ENCODE results near the gene DNAH3. TPM values are rescaled to one million over a fixed set of nuclear protein-coding genes. Genes with fewer than 3 reads are reported as not detected.

Gene DNAH3
- total RNA-seq, 1 experiment from 2014 or later, result 0.21 TPM

GRCh38 chr16:20883554-20884239, 266.9 kb downstream of the DNAH3 start:
- TF ChIP-seq, protein P1, sequence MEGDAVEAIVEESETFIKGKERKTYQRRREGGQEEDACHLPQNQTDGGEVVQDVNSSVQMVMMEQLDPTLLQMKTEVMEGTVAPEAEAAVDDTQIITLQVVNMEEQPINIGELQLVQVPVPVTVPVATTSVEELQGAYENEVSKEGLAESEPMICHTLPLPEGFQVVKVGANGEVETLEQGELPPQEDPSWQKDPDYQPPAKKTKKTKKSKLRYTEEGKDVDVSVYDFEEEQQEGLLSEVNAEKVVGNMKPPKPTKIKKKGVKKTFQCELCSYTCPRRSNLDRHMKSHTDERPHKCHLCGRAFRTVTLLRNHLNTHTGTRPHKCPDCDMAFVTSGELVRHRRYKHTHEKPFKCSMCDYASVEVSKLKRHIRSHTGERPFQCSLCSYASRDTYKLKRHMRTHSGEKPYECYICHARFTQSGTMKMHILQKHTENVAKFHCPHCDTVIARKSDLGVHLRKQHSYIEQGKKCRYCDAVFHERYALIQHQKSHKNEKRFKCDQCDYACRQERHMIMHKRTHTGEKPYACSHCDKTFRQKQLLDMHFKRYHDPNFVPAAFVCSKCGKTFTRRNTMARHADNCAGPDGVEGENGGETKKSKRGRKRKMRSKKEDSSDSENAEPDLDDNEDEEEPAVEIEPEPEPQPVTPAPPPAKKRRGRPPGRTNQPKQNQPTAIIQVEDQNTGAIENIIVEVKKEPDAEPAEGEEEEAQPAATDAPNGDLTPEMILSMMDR (IDR thresholded peaks at IDR 0.05; ENCODE audit: unreplicated experiment), result no peak
- intact Hi-C loops (cut with micrococcal nuclease; ENCODE audit: unreplicated experiment), result no loop called here
- Mint-ChIP-seq H3K27me3 (ENCODE audit: unreplicated experiment) (no peaks in the 10 kb centered on the region), H3K4me3 (ENCODE audit: low read depth, unreplicated experiment) (no peak overlapping the region), H3K4me1 (ENCODE audit: low read depth, unreplicated experiment) (peaks cover 68% of the 10 kb centered on the region), H3K27ac (ENCODE audit: unreplicated experiment) (peak overlapping the region; percentile 4), H3K9me3 (ENCODE audit: low read depth, unreplicated experiment) (no peaks in the 10 kb centered on the region), H3K36me3 (ENCODE audit: insufficient read depth, unreplicated experiment) (peaks cover 4% of the 10 kb centered on the region)
- CTCF ChIA-PET, result interaction anchor here (0.7 to 0.9 kb wide), 2 partner anchors 9 to 212 kb away, joined by 3 read pairs; no protein-coding TSS in a partner anchor
- no TSS peak for BruUV-seq (replicated peaks)
- no peak for DNase-seq

Other genes starting within 250 kb of the DNAH3 start
- 46.7 and 50.1 TPM in 2 replicates for gene LDAF1, start 7.8 kb upstream of the DNAH3 start, total RNA-seq (2022)
- gene ZP2, start 60.7 kb upstream of the DNAH3 start, total RNA-seq (2022), result not detected in 2 replicates
- gene ANKS4B, start 82.9 kb upstream of the DNAH3 start, total RNA-seq (2022), result 3.2 and 5.5 TPM in 2 replicates
- 4.1 and 7.2 TPM in 2 replicates for gene CRYM, start 127.4 kb upstream of the DNAH3 start, total RNA-seq (2022)